ENCODE data around the gene HPF1. TPM values are rescaled to one million over a fixed set of nuclear protein-coding genes. Genes with fewer than 3 reads are reported as not detected.
A peak's percentile ranks its signal among the peaks of the same experiment; 100 is the strongest.
"Not testable (repeated sequence)": the region's sequence is repeated elsewhere in the genome, so short reads cannot be mapped to it uniquely, and the experiment has no call there.

Gene HPF1
- total RNA-seq: 24.3 TPM
- 10 to 100 TPM; 29.1 to 34.8 (median 30.5) TPM for polyA plus RNA-seq (ENCODE audit: insufficient read depth in 1 of 8, insufficient read length in 8 of 8, low replicate concordance in 1 of 8)
- long read RNA-seq, donor 1, transcript HPF1-201 (8 exons, 1,230 nt): major isoform, 8 of 10 reads
- long read RNA-seq, donor 1, partial matches to known transcripts: 0 of 10 reads
- long read RNA-seq, donor 1, other reads (novel, unspliced or antisense): 0 of 10 reads
- long read RNA-seq, donor 2, transcript HPF1-201 (8 exons, 1,230 nt): major isoform, 6 of 6 reads
- long read RNA-seq, donor 2, partial matches to known transcripts: 0 of 6 reads
- long read RNA-seq, donor 2, other reads (novel, unspliced or antisense): 0 of 6 reads
- long read RNA-seq, donor 3, transcript HPF1-201 (8 exons, 1,230 nt): major isoform, 27 of 31 reads
- long read RNA-seq, donor 3, partial matches to known transcripts: 0 of 31 reads
- long read RNA-seq, donor 3, other reads (novel, unspliced or antisense): 0 of 31 reads
- long read RNA-seq, donor 4, transcript HPF1-201 (8 exons, 1,230 nt): major isoform, 5 of 12 reads
- long read RNA-seq, donor 4, partial matches to known transcripts: 5 of 12 reads
- long read RNA-seq, donor 4, other reads (novel, unspliced or antisense): 0 of 12 reads
- long read RNA-seq, donor 5, transcript HPF1-202 (3 exons, 489 nt): minor isoform, 6 of 79 reads
- long read RNA-seq, donor 5, transcript HPF1-201 (8 exons, 1,230 nt): major isoform, 29 of 79 reads
- long read RNA-seq, donor 5, partial matches to known transcripts: 40 of 79 reads
- long read RNA-seq, donor 5, other reads (novel, unspliced or antisense): 0 of 79 reads
- long read RNA-seq, donor 6, transcript HPF1-202 (3 exons, 489 nt): minor isoform, 5 of 54 reads
- long read RNA-seq, donor 6, transcript HPF1-203 (2 exons, 548 nt): minor isoform, 5 of 54 reads
- long read RNA-seq, donor 6, transcript HPF1-201 (8 exons, 1,230 nt): major isoform, 28 of 54 reads
- long read RNA-seq, donor 6, partial matches to known transcripts: 16 of 54 reads
- long read RNA-seq, donor 6, other reads (novel, unspliced or antisense): 0 of 54 reads
- long read RNA-seq, donor 7, transcript HPF1-201 (8 exons, 1,230 nt): major isoform, 15 of 54 reads
- long read RNA-seq, donor 7, partial matches to known transcripts: 34 of 54 reads
- long read RNA-seq, donor 7, other reads (novel, unspliced or antisense): 0 of 54 reads
- long read RNA-seq, donor 8, transcript HPF1-201 (8 exons, 1,230 nt): major isoform, 16 of 24 reads
- long read RNA-seq, donor 8, transcript HPF1-203 (2 exons, 548 nt): minor isoform, 5 of 24 reads
- long read RNA-seq, donor 8, partial matches to known transcripts: 0 of 24 reads
- long read RNA-seq, donor 8, other reads (novel, unspliced or antisense): 0 of 24 reads
- long read RNA-seq, donor 9, transcript HPF1-201 (8 exons, 1,230 nt): major isoform, 15 of 39 reads
- long read RNA-seq, donor 9, transcript HPF1-202 (3 exons, 489 nt): minor isoform, 6 of 39 reads
- long read RNA-seq, donor 9, partial matches to known transcripts: 17 of 39 reads
- long read RNA-seq, donor 9, other reads (novel, unspliced or antisense): 0 of 39 reads
- long read RNA-seq, donor 10, transcript HPF1-203 (2 exons, 548 nt): minor isoform, 5 of 63 reads
- long read RNA-seq, donor 10, transcript HPF1-202 (3 exons, 489 nt): minor isoform, 7 of 63 reads
- long read RNA-seq, donor 10, transcript HPF1-201 (8 exons, 1,230 nt): major isoform, 18 of 63 reads
- long read RNA-seq, donor 10, partial matches to known transcripts: 33 of 63 reads
- long read RNA-seq, donor 10, other reads (novel, unspliced or antisense): 0 of 63 reads
- long read RNA-seq, donor 11, transcript HPF1-201 (8 exons, 1,230 nt): major isoform, 9 of 27 reads
- long read RNA-seq, donor 11, partial matches to known transcripts: 13 of 27 reads
- long read RNA-seq, donor 11, other reads (novel, unspliced or antisense): 0 of 27 reads

- under 1% methylated on average over 43 of the region's 46 CpGs for WGBS (ENCODE audit: insufficient coverage)
- peaks cover 4% of the 10 kb centered on the region for H3K36me3 ChIP-seq (ENCODE audit: control insufficient read depth, insufficient read depth, low read length)
- H3K27ac ChIP-seq (ENCODE audit: low read length): peak within 1 kb of the TSS; percentile 87
Measured at GRCh38 chr4:169757575-169758184, at the start of gene HPF1. TSS of gene HPF1 (minus strand) at chr4:169757944. CDS start at chr4:169757877, 67 bp downstream.

DNA sequence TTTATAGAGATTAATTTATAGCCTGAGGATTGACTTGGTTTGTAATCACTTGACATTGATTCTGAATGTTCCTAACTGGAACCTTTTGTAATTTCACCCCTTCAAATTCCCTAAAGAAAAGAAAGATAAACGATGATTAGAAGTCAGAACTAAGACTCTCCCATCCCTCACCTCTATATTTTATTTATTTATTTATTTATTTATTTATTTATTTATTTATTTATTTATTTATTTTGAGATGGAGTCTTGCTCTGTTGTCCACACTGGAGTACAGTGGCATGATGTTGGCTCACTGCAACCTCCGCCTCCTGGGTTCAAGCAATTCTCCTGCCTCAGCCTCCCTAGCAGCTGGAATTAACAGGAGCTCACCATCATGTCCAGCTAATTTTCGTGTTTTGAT is 49.0 kb upstream of the HPF1 start:
- H3K4me3 ChIP-seq (ENCODE audit: low read length); H3K4me1 ChIP-seq (ENCODE audit: control insufficient read depth, insufficient read depth, low read length); H3K27ac ChIP-seq (ENCODE audit: low read length); H3K9me3 ChIP-seq (replicated peaks; ENCODE audit: control insufficient read depth, low read depth, low read length); DNase-seq; H3K36me3 ChIP-seq (ENCODE audit: control insufficient read depth, insufficient read depth, low read length); H3K27me3 ChIP-seq (ENCODE audit: control insufficient read depth, insufficient read depth, low read length): not testable (repeated sequence)
- WGBS (ENCODE audit: insufficient coverage): 100% methylated on average over 2 of the region's 3 CpGs

More at GRCh38 chr4:169757575-169758184, at the start of gene HPF1:
- H3K4me1 ChIP-seq (ENCODE audit: control insufficient read depth, insufficient read depth, low read length): peaks cover 4% of the 10 kb centered on the region
- peak within 1 kb of the TSS; percentile 75 for H3K4me3 ChIP-seq (ENCODE audit: low read length)
- H3K27me3 ChIP-seq (ENCODE audit: control insufficient read depth, insufficient read depth, low read length): no peaks in the 10 kb centered on the region
- H3K9me3 ChIP-seq (replicated peaks; ENCODE audit: control insufficient read depth, low read depth, low read length): no peaks in the 10 kb centered on the region
- DNase-seq: peak; percentile 95

DNA sequence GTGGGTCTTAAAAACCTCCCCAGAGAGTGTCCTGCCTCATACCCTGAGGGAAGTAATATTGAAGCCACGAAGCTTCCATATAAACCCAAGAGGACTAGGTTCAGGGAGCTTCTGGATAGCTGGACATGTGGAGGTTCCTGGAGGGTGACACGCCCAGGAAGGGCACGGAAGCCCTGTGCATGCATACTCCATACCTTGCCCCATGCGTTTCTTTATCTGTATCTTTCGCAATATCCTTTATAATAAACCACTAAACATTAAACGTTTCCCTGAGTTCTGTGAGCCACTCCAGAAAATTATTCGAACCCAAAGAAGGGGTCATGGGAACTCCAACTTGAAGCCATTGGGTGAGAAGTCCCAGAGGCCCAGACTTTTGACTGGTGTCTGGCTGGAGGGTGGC is 45.7 kb upstream of the HPF1 start:
- Histone ChIP-seq H3K27ac (ENCODE audit: low read length) (no peak overlapping the region), H3K27me3 (ENCODE audit: control insufficient read depth, insufficient read depth, low read length) (no peaks in the 10 kb centered on the region), H3K4me1 (ENCODE audit: control insufficient read depth, insufficient read depth, low read length) (no peaks in the 10 kb centered on the region), H3K9me3 (replicated peaks; ENCODE audit: control insufficient read depth, low read depth, low read length) (peaks cover 4% of the 10 kb centered on the region), H3K4me3 (ENCODE audit: low read length) (no peak overlapping the region), H3K36me3 (ENCODE audit: control insufficient read depth, insufficient read depth, low read length) (no peaks in the 10 kb centered on the region)
- WGBS (ENCODE audit: insufficient coverage): no CpG with 5 or more reads among the region's 7 CpGs
- no peak for DNase-seq

DNA sequence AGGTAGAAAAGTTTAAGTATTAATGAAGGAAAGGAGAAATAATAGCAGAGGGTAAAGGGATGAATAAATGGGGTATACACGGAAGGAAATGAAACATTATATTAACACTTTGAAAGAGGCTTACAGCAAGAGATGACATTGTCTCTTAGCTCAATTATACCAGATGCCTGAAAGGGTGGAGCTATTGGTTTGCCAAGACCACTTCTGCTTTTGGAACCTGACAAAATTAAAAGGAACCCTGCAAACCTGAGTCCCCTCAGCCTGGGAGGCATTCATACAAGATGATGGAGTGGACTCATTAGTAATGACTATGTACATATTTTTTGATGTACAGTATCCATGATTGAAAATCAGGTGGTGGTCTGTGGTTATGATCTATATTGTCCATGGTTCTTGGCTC is 45.1 kb upstream of the HPF1 start:
- no peaks in the 10 kb centered on the region for H3K36me3 ChIP-seq (ENCODE audit: control insufficient read depth, insufficient read depth, low read length)
- peaks cover 4% of the 10 kb centered on the region for H3K9me3 ChIP-seq (replicated peaks; ENCODE audit: control insufficient read depth, low read depth, low read length)
- no peaks in the 10 kb centered on the region for H3K4me1 ChIP-seq (ENCODE audit: control insufficient read depth, insufficient read depth, low read length)
- no peak overlapping the region for H3K4me3 ChIP-seq (ENCODE audit: low read length)
- DNase-seq: no peak
- no peaks in the 10 kb centered on the region for H3K27me3 ChIP-seq (ENCODE audit: control insufficient read depth, insufficient read depth, low read length)
- H3K27ac ChIP-seq (ENCODE audit: low read length): no peak overlapping the region
- no CpG with 5 or more reads among the region's 1 CpG for WGBS (ENCODE audit: insufficient coverage)

DNA sequence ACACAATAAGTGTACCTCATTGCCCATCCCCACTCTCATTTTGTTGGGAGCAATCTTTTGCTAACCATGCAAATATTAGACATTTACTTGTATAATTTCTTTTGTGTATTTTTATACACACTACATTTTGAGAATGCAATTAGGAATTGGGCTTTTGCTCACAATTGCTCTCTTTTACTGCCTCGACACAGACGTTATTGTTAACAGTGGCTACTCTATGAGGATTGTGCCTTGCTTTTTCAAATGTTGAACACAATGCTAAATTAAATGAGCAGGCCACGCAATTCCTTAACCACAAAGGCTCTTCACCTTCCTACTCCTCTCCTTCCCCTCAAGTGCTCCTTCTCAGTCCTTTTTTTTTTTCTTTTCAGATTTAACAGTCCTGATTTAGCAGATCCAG is 42.8 kb upstream of the HPF1 start:
- no peak for DNase-seq
- Histone ChIP-seq H3K4me1 (ENCODE audit: control insufficient read depth, insufficient read depth, low read length) (no peaks in the 10 kb centered on the region), H3K4me3 (ENCODE audit: low read length) (no peak overlapping the region), H3K27me3 (ENCODE audit: control insufficient read depth, insufficient read depth, low read length) (no peaks in the 10 kb centered on the region), H3K27ac (ENCODE audit: low read length) (no peak overlapping the region), H3K9me3 (replicated peaks; ENCODE audit: control insufficient read depth, low read depth, low read length) (no peaks in the 10 kb centered on the region), H3K36me3 (ENCODE audit: control insufficient read depth, insufficient read depth, low read length) (no peaks in the 10 kb centered on the region)
- 85% methylated on average over 2 of the region's 3 CpGs for WGBS (ENCODE audit: insufficient coverage)

- no peaks in the 10 kb centered on the region for H3K9me3 ChIP-seq (replicated peaks; ENCODE audit: control insufficient read depth, low read depth, low read length)
- H3K36me3 ChIP-seq (ENCODE audit: control insufficient read depth, insufficient read depth, low read length): no peaks in the 10 kb centered on the region
- DNase-seq: no peak
- no peak overlapping the region for H3K27ac ChIP-seq (ENCODE audit: low read length)
- H3K4me1 ChIP-seq (ENCODE audit: control insufficient read depth, insufficient read depth, low read length): no peaks in the 10 kb centered on the region
- no peak overlapping the region for H3K4me3 ChIP-seq (ENCODE audit: low read length)
- WGBS (ENCODE audit: insufficient coverage): 83% methylated on average over 1 of the region's 4 CpGs
- H3K27me3 ChIP-seq (ENCODE audit: control insufficient read depth, insufficient read depth, low read length): no peaks in the 10 kb centered on the region
Measured at GRCh38 chr4:169799260-169799659, 41.5 kb upstream of the HPF1 start.

DNA sequence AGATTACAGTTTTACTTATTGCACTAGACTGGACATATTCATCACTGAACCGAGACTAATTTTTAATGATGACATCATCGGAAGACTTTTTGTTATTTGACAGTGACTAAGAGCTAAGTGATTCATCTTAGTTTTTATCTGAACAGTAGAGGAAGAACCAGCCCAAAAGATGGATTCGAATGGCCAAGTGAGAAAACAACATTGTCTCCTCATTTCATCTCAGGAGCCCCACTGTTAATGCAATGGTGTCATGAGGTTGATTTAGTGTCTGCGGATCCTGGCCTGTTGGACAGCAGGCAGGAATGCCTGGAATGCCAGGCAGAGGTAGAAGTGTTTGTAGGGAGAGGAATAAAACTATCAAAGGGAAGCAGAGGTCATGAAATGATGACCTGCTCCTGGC is 37.8 kb upstream of the HPF1 start:
- no peaks in the 10 kb centered on the region for H3K9me3 ChIP-seq (replicated peaks; ENCODE audit: control insufficient read depth, low read depth, low read length)
- H3K4me1 ChIP-seq (ENCODE audit: control insufficient read depth, insufficient read depth, low read length): peaks cover 5% of the 10 kb centered on the region
- no peak overlapping the region for H3K27ac ChIP-seq (ENCODE audit: low read length)
- H3K36me3 ChIP-seq (ENCODE audit: control insufficient read depth, insufficient read depth, low read length): no peaks in the 10 kb centered on the region
- peaks cover 4% of the 10 kb centered on the region for H3K27me3 ChIP-seq (ENCODE audit: control insufficient read depth, insufficient read depth, low read length)
- 33% methylated on average over 2 of the region's 4 CpGs for WGBS (ENCODE audit: insufficient coverage)
- DNase-seq: no peak
- H3K4me3 ChIP-seq (ENCODE audit: low read length): no peak overlapping the region

DNA sequence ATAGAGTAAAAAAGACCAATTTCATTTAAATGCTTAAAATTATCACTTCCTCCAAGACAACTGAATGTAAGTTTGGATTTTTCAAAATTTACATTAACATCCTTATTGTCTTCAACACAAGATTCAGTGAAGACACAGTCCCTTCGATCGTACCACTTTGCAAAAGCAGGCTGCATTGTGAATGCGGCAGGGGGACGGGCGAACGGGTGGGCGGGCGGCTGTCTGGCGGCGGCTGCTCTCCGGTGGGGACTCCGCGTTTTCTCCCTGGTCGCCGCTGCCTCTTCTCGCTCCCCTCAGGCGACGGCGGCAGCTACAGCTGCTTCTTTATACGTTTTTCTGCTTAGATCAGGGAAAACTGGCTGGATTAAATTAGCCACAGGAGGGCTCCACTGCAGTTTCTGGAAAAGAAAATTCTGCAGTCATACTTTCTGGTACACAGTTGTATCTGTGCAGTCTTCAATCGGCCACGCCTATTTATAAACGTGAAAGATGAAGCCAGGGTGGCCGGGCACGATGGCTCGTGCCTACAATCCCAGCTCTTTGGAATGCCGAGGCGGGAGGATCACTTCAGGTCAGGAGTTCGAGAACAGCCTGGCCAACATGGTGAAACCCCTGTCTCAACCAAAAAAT is 33.9 kb upstream of the HPF1 start:
- Histone ChIP-seq H3K4me1 (ENCODE audit: control insufficient read depth, insufficient read depth, low read length) (peaks cover 5% of the 10 kb centered on the region), H3K36me3 (ENCODE audit: control insufficient read depth, insufficient read depth, low read length) (no peaks in the 10 kb centered on the region), H3K4me3 (ENCODE audit: low read length) (peak overlapping the region; percentile 24), H3K27me3 (ENCODE audit: control insufficient read depth, insufficient read depth, low read length) (peaks cover 4% of the 10 kb centered on the region), H3K9me3 (replicated peaks; ENCODE audit: control insufficient read depth, low read depth, low read length) (no peaks in the 10 kb centered on the region), H3K27ac (ENCODE audit: low read length) (no peak overlapping the region)
- 3% methylated on average over 28 of the region's 29 CpGs for whole genome bisulfite sequencing (ENCODE audit: insufficient coverage)
- peak; percentile 81 for DNase-seq

All from muscle of leg (tissue), 16 donors.